Measurements from ENCODE around the gene FIG4. TPM values are rescaled to one million over a fixed set of nuclear protein-coding genes. Genes with fewer than 3 reads are reported as not detected.

FIG4 gene
- total RNA-seq, 1 experiment from 2014 or later: 10.9 TPM

DNA sequence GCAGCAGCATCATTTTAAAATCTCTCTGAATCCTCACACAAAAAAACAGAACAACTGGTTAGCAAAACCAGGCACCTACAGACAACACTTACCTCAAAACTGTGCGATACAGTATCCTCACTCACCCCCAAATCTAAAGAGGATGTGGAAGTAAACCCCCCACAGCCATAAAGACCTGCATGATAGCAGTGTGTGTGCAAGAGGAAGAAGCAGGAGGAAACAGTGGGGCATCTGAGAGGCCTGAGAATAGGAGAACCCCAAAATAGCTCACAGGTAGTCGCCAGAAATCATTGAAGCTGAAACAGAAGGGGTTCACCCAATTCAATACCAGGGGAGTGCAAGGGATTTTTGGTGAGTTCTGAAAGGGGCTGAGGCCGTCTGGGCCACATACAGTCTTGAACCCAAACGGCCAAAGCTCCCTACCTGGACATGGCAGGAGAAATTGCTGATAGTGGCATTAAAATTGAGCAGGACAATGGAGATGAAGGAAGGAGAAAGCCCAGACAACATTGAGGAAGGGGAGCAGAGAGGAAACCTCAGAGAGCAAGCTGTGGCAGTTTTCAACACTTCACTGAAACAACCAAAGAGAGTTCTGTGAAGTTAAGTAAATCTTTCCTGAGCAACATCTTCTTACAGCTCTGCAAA, 129.7 kb downstream of the FIG4 start:
- CTCF ChIA-PET: no interaction called here

DNA sequence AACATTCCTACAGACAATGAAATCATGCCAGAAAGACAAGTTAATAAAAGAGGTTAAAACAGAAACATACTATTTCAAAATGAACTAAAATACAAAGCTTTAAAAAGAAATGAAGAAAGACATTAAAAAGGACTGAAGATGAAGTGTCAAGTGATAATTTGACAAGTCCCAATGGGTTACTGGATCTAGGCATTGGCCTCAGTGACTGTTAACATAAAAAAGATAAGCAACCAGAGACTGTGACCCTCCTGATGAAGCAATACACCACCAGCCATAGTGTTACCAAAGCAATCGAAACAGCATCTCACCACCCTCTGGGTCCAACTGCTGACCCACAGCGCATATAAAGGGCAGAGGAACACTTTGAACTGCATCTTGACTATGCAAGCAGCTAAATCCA, 130.3 kb downstream of the FIG4 start:
- no peaks in the 10 kb centered on the region for H3K4me1 ChIP-seq (ENCODE audit: insufficient read depth, low read length, poor library complexity, severe bottlenecking)
- no peak overlapping the region for H3K27ac ChIP-seq (ENCODE audit: low read depth, low read length, poor library complexity, severe bottlenecking)
- H3K36me3 ChIP-seq (ENCODE audit: insufficient read depth, low read length, poor library complexity, severe bottlenecking): no peaks in the 10 kb centered on the region
- BruUV-seq (replicated peaks): no TSS peak
- H3K4me3 ChIP-seq (ENCODE audit: low read depth, low read length, poor library complexity, severe bottlenecking): no peak overlapping the region
- intact Hi-C loops (cut with micrococcal nuclease; ENCODE audit: unreplicated experiment): no loop called here
- no peaks in the 10 kb centered on the region for H3K27me3 ChIP-seq (replicated peaks; ENCODE audit: insufficient read depth, low read depth, low read length, poor library complexity)
- DNase-seq (ENCODE audit: low spot score): no peak
- H3K9me3 ChIP-seq (ENCODE audit: low read depth, low read length, poor library complexity, severe bottlenecking): no peaks in the 10 kb centered on the region
- ChIA-PET POLR2A (ENCODE audit: low non-redundant PET) (no interaction called here), CTCF (no interaction called here)
- TF ChIP-seq EZH2 (IDR thresholded peaks at IDR 0.05; ENCODE audit: borderline replicate concordance, low read depth, low read length, poor library complexity, severe bottlenecking): no peak
- TF ChIP-seq, protein P1, sequence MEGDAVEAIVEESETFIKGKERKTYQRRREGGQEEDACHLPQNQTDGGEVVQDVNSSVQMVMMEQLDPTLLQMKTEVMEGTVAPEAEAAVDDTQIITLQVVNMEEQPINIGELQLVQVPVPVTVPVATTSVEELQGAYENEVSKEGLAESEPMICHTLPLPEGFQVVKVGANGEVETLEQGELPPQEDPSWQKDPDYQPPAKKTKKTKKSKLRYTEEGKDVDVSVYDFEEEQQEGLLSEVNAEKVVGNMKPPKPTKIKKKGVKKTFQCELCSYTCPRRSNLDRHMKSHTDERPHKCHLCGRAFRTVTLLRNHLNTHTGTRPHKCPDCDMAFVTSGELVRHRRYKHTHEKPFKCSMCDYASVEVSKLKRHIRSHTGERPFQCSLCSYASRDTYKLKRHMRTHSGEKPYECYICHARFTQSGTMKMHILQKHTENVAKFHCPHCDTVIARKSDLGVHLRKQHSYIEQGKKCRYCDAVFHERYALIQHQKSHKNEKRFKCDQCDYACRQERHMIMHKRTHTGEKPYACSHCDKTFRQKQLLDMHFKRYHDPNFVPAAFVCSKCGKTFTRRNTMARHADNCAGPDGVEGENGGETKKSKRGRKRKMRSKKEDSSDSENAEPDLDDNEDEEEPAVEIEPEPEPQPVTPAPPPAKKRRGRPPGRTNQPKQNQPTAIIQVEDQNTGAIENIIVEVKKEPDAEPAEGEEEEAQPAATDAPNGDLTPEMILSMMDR (conservative IDR thresholded peaks at IDR 0.05; ENCODE audit: low read depth, low read length): no peak

More for the DNA sequence above, 129.7 kb downstream of the FIG4 start:
- Histone ChIP-seq H3K27me3 (replicated peaks; ENCODE audit: insufficient read depth, low read depth, low read length, poor library complexity) (no peaks in the 10 kb centered on the region), H3K4me1 (ENCODE audit: insufficient read depth, low read length, poor library complexity, severe bottlenecking) (no peaks in the 10 kb centered on the region), H3K36me3 (ENCODE audit: insufficient read depth, low read length, poor library complexity, severe bottlenecking) (no peaks in the 10 kb centered on the region), H3K4me3 (ENCODE audit: low read depth, low read length, poor library complexity, severe bottlenecking) (no peak overlapping the region), H3K27ac (ENCODE audit: low read depth, low read length, poor library complexity, severe bottlenecking) (no peak overlapping the region), H3K9me3 (ENCODE audit: low read depth, low read length, poor library complexity, severe bottlenecking) (no peaks in the 10 kb centered on the region)
- POLR2A ChIA-PET (ENCODE audit: low non-redundant PET): no interaction called here
- intact Hi-C loops (cut with micrococcal nuclease; ENCODE audit: unreplicated experiment): no loop called here
- DNase-seq (ENCODE audit: low spot score): no peak
- BruUV-seq (replicated peaks): no TSS peak
- no peak for TF ChIP-seq EZH2 (IDR thresholded peaks at IDR 0.05; ENCODE audit: borderline replicate concordance, low read depth, low read length, poor library complexity, severe bottlenecking)
- TF ChIP-seq, protein P1 (conservative IDR thresholded peaks at IDR 0.05; ENCODE audit: low read depth, low read length): no peak

DNA sequence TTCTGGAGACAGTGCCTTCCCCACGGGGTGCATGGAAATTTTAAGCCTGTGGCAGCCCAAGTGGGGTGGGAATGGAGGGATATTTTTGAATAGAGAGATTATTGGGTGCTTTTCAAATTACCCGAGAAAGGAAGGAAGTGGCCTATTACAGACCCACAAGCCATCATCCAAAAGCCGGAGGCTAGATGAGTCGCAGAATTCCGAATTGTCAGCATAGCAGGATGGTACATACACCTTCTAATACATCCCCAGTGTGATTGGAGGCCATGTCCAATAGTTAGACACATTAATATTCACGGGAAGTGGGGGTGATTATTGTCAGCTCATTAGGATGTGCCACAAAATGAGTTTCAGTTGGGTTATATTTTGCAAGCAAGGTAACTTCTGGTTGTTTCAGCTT, 133.0 kb downstream of the FIG4 start:
- H3K4me1 ChIP-seq (ENCODE audit: insufficient read depth, low read length, poor library complexity, severe bottlenecking): no peaks in the 10 kb centered on the region
- DNase-seq (ENCODE audit: low spot score): peak; percentile 44
- CTCF ChIA-PET: no interaction called here
- no peak overlapping the region for H3K27ac ChIP-seq (ENCODE audit: low read depth, low read length, poor library complexity, severe bottlenecking)
- no peaks in the 10 kb centered on the region for H3K9me3 ChIP-seq (ENCODE audit: low read depth, low read length, poor library complexity, severe bottlenecking)
- intact Hi-C loops (cut with micrococcal nuclease; ENCODE audit: unreplicated experiment): no loop called here
- BruUV-seq (replicated peaks): no TSS peak
- no peaks in the 10 kb centered on the region for H3K36me3 ChIP-seq (ENCODE audit: insufficient read depth, low read length, poor library complexity, severe bottlenecking)
- POLR2A ChIA-PET (ENCODE audit: low non-redundant PET): no interaction called here
- TF ChIP-seq, protein P1 (conservative IDR thresholded peaks at IDR 0.05; ENCODE audit: low read depth, low read length): no peak
- no peak for TF ChIP-seq EZH2 (IDR thresholded peaks at IDR 0.05; ENCODE audit: borderline replicate concordance, low read depth, low read length, poor library complexity, severe bottlenecking)
- no peaks in the 10 kb centered on the region for H3K27me3 ChIP-seq (replicated peaks; ENCODE audit: insufficient read depth, low read depth, low read length, poor library complexity)
- H3K4me3 ChIP-seq (ENCODE audit: low read depth, low read length, poor library complexity, severe bottlenecking): no peak overlapping the region

All from A673 (cell line).